H1 (cell line): Measurements from ENCODE around the gene C2orf78. TPM values are rescaled to one million over a fixed set of nuclear protein-coding genes. Genes with fewer than 3 reads are reported as not detected.

ENCODE experiments used
- ATF2 ChIP-seq: IDR thresholded peaks from 2 replicates; pipeline ENCODE4 v1.6.1; 2012; ENCODE audit warnings: low read length, inconsistent platforms
- EP300 ChIP-seq, 2 experiments: IDR thresholded peaks; 1 replicate in 1 of 2; 2 replicates in 1 of 2; pipeline ENCODE4 v1.6.1; 2011 to 2012; ENCODE audit warnings: low read depth in 2 of 2, low read length in 2 of 2, mild to moderate bottlenecking in 2 of 2, borderline replicate concordance in 1 of 2, inconsistent platforms in 1 of 2, moderate library complexity in 1 of 2
- SIN3A ChIP-seq, 2 experiments: IDR thresholded peaks in 1 of 2; conservative IDR thresholded peaks in 1 of 2; 2 replicates each; pipeline ENCODE4 v1.6.1; 2011 to 2012; ENCODE audit warnings: low read length in 2 of 2, improper control_type of control experiment in 1 of 2, low read depth in 1 of 2, mild to moderate bottlenecking in 1 of 2
- SIX5 ChIP-seq: IDR thresholded peaks from 2 replicates; pipeline ENCODE4 v1.6.1; 2011; ENCODE audit warnings: mild to moderate bottlenecking, low read depth, low read length
- polyA plus RNA-seq, 7 experiments: library from polyadenylated mRNA; depleted of rRNA in 3 of 7; stranded (reverse) in 5 of 7; unstranded in 2 of 7; fragments of >200 nt in 5 of 7; fragments of 200-250 nt in 2 of 7; gene quantifications; 1 replicate in 5 of 7; 2 replicates in 1 of 7; 4 replicates in 1 of 7; pipeline versions ENCODE4 v1.2.1 to v1.2.3, GENCODE V29; 2011 to 2013; ENCODE audit warnings: missing spikeins in 2 of 7, mixed read lengths in 2 of 7
- total RNA-seq: library from RNA; stranded (reverse); fragmentation: NEBNext Ultra II Directional; extraction: Animal tissue kit (Norgen Biotek cat#: 25700); gene quantifications from 2 replicates; pipeline ENCODE4 v1.2.1, GENCODE V29; 2021

C2orf78 gene
- total and polyA plus RNA-seq, 2 of the 8 experiments (the other 6 are each of a cell fraction or from before 2014, with no cell fraction given), result 0.39 to 0.89 TPM

- TF ChIP-seq SIN3A (conservative IDR thresholded peaks at IDR 0.05 in 1 of 2, IDR thresholded peaks at IDR 0.05 in 1 of 2; ENCODE audit: low read depth in 1 of 2, low read length in 2 of 2) (no peak), ATF2 (no peak), SIX5 (no peak), EP300 (IDR thresholded peaks at IDR 0.05; ENCODE audit: borderline replicate concordance in 1 of 2, low read depth in 2 of 2, low read length in 2 of 2) (no peak)
Observed at GRCh38 chr2:73830871-73831401, 47.0 kb downstream of the C2orf78 start (continued).
